H1 (cell line): ENCODE data around the gene CASP9. TPM values are rescaled to one million over a fixed set of nuclear protein-coding genes. Genes with fewer than 3 reads are reported as not detected.

Experiments used
- CTCF ChIA-PET: fragments of 300-600 bp; sonication (Branson Sonifier 250); formaldehyde crosslinking; loops from one replicate; lab custom pipeline; 2021; ENCODE audit not compliant: partially characterized antibody; lab: Charles Lee
- POLR2A ChIA-PET: fragments of 300-600 bp; sonication (Branson Sonifier 250); formaldehyde crosslinking; loops from one replicate; lab custom pipeline; 2021; ENCODE audit warnings: inconsistent platforms; ENCODE audit not compliant: partially characterized antibody; lab: Charles Lee
- DNase-seq, 2 experiments: peaks; one replicate each; pipeline versions ENCODE4 v3.0.0 to v3.0.0-alpha.2; 2010 to 2022; ENCODE audit warnings: low spot score in 2 of 2, low read depth in 1 of 2, mixed read lengths in 1 of 2
- FAIRE-seq: peaks from 2 replicates; lab custom pipeline; 2011; peaks lifted over from hg19 to GRCh38; lab: Jason Lieb, UNC
- H2AFZ ChIP-seq: 2 replicates; pipeline ENCODE4 v1.8.1; 2012; ENCODE audit warnings: low read length, inconsistent platforms
- H2AK5ac ChIP-seq: 2 replicates; pipeline ENCODE4 v1.6.1; 2013; ENCODE audit warnings: low read depth, low read length
- H2BK120ac ChIP-seq: replicated peaks from 2 replicates; pipeline ENCODE3; 2013; ENCODE audit warnings: low read depth, low read length, inconsistent platforms
- H2BK12ac ChIP-seq: 2 replicates; pipeline ENCODE4 v1.6.1; 2013; ENCODE audit warnings: low read depth, low read length
- H2BK15ac ChIP-seq: 2 replicates; pipeline ENCODE4 v1.6.1; 2013; ENCODE audit warnings: low read length
- H2BK20ac ChIP-seq: 2 replicates; pipeline ENCODE4 v1.6.1; 2013; ENCODE audit warnings: low read length
- H2BK5ac ChIP-seq: 2 replicates; pipeline ENCODE4 v1.6.1; 2013; ENCODE audit warnings: low read depth, low read length
- H3K14ac ChIP-seq: 2 replicates; pipeline ENCODE4 v1.6.1; 2013; ENCODE audit warnings: inconsistent platforms; ENCODE audit not compliant: insufficient read length
- H3K18ac ChIP-seq: 2 replicates; pipeline ENCODE4 v1.6.1; 2013; ENCODE audit warnings: low read length; ENCODE audit errors: extremely low read depth
- H3K23ac ChIP-seq: 2 replicates; pipeline ENCODE4 v1.6.1; 2013; ENCODE audit warnings: inconsistent platforms; ENCODE audit not compliant: insufficient read length
- H3K23me2 ChIP-seq: 2 replicates; pipeline ENCODE4 v1.6.1; 2013; ENCODE audit warnings: low read depth, low read length
- H3K27ac ChIP-seq: 2 replicates; pipeline ENCODE4 v1.6.1; 2011; ENCODE audit warnings: low read depth, low read length, inconsistent platforms
- H3K27me3 ChIP-seq, 4 experiments: replicated peaks in 1 of 4; 1 replicate in 1 of 4; 2 replicates in 3 of 4; pipeline versions ENCODE4 v1.6.1 to v1.8.1; 2011 to 2013; ENCODE audit warnings: low read length in 3 of 4, mild to moderate bottlenecking in 3 of 4, inconsistent platforms in 2 of 4, mixed read lengths in 2 of 4, moderate library complexity in 1 of 4; ENCODE audit not compliant: control insufficient read depth in 3 of 4, insufficient read depth in 3 of 4; ENCODE audit errors: extremely low read depth in 1 of 4
- H3K36me3 ChIP-seq, 4 experiments: 2 replicates each; pipeline versions ENCODE4 v1.6.1 to v1.8.1; 2011 to 2013; ENCODE audit warnings: mild to moderate bottlenecking in 4 of 4, low read length in 3 of 4, moderate library complexity in 2 of 4, control low read depth in 1 of 4, inconsistent platforms in 1 of 4; ENCODE audit not compliant: insufficient read depth in 4 of 4, control insufficient read depth in 2 of 4
- H3K4ac ChIP-seq: replicated peaks from 2 replicates; pipeline ENCODE3; 2013; ENCODE audit warnings: low read length, low read depth, mixed read lengths, inconsistent platforms; ENCODE audit not compliant: insufficient read length
- H3K4me1 ChIP-seq, 4 experiments: replicated peaks in 1 of 4; 1 replicate in 1 of 4; 2 replicates in 3 of 4; pipeline versions ENCODE4 v1.6.1 to v1.8.1; 2011 to 2013; ENCODE audit warnings: low read length in 3 of 4, inconsistent platforms in 2 of 4, mixed read lengths in 1 of 4; ENCODE audit not compliant: insufficient read depth in 4 of 4, control insufficient read depth in 3 of 4
- H3K4me2 ChIP-seq, 2 experiments: 2 replicates each; pipeline versions ENCODE4 v1.6.1 to v1.8.1; 2011 to 2013; ENCODE audit warnings: low read depth in 2 of 2, low read length in 2 of 2, control low read depth in 1 of 2, inconsistent platforms in 1 of 2, mild to moderate bottlenecking in 1 of 2; ENCODE audit not compliant: insufficient read depth in 1 of 2
- H3K4me3 ChIP-seq, 4 experiments: fragments of 200-600, 300-600 bp in 1 of 4; sonication (generic), shearing (Covaris generic), sonication (Bioruptor Twin) in 1 of 4; 2 replicates each; pipeline versions ENCODE4 v1.5.1 to v1.8.1; 2011 to 2016; ENCODE audit warnings: low read length in 4 of 4, low read depth in 3 of 4, control low read depth in 2 of 4, inconsistent platforms in 2 of 4, mild to moderate bottlenecking in 2 of 4, mixed read lengths in 1 of 4, moderate library complexity in 1 of 4; ENCODE audit not compliant: insufficient read depth in 2 of 4; ENCODE audit errors: extremely low read depth in 1 of 4
- H3K56ac ChIP-seq: replicated peaks from 2 replicates; pipeline ENCODE3; 2013; ENCODE audit warnings: low read depth, mild to moderate bottlenecking, mixed read lengths, low read length, inconsistent platforms; ENCODE audit not compliant: insufficient read length
- H3K79me1 ChIP-seq: 2 replicates; pipeline ENCODE4 v1.6.1; 2013; ENCODE audit warnings: low read depth, low read length, control low read depth
- H3K79me2 ChIP-seq, 2 experiments: 2 replicates each; pipeline versions ENCODE4 v1.6.1 to v1.8.1; 2012 to 2013; ENCODE audit warnings: low read length in 2 of 2, mild to moderate bottlenecking in 2 of 2, inconsistent platforms in 1 of 2; ENCODE audit not compliant: insufficient read depth in 2 of 2, control insufficient read depth in 1 of 2
- H3K9ac ChIP-seq, 4 experiments: replicated peaks in 1 of 4; 1 replicate in 1 of 4; 2 replicates in 3 of 4; pipeline versions ENCODE4 v1.6.1 to v1.8.1; 2011 to 2013; ENCODE audit warnings: low read depth in 3 of 4, low read length in 3 of 4, control low read depth in 2 of 4, mild to moderate bottlenecking in 2 of 4, moderate library complexity in 2 of 4, inconsistent platforms in 1 of 4; ENCODE audit errors: extremely low read depth in 1 of 4
- H3K9me3 ChIP-seq, 2 experiments: 2 replicates each; pipeline versions ENCODE4 v1.6.1 to v1.8.1; 2012 to 2013; ENCODE audit warnings: mild to moderate bottlenecking in 2 of 2, moderate library complexity in 2 of 2, control low read depth in 1 of 2, inconsistent platforms in 1 of 2, low read depth in 1 of 2, low read length in 1 of 2, mixed read lengths in 1 of 2; ENCODE audit not compliant: insufficient read depth in 2 of 2
- H4K20me1 ChIP-seq, 2 experiments: replicated peaks in 1 of 2; 2 replicates each; pipeline versions ENCODE3 to v1.8.1; 2011 to 2013; ENCODE audit warnings: inconsistent platforms in 2 of 2, low read length in 2 of 2, mild to moderate bottlenecking in 1 of 2; ENCODE audit not compliant: insufficient read depth in 2 of 2, control insufficient read depth in 1 of 2
- H4K5ac ChIP-seq: 2 replicates; pipeline ENCODE4 v1.6.1; 2013; ENCODE audit warnings: low read length, low read depth, mixed read lengths, inconsistent platforms; ENCODE audit not compliant: insufficient read length
- H4K8ac ChIP-seq: 2 replicates; pipeline ENCODE4 v1.8.0; 2013; ENCODE audit warnings: mild to moderate bottlenecking, moderate library complexity, low read length, inconsistent platforms; ENCODE audit not compliant: insufficient read depth; ENCODE audit errors: extremely low read depth
- H4K91ac ChIP-seq: replicated peaks from 2 replicates; pipeline ENCODE3; 2013; ENCODE audit warnings: low read length, mixed read lengths, inconsistent platforms; ENCODE audit not compliant: insufficient read length
- SP2 ChIP-seq: IDR thresholded peaks from 2 replicates; pipeline ENCODE4 v1.6.1; 2012; ENCODE audit warnings: mild to moderate bottlenecking, low read length, inconsistent platforms
- SP4 ChIP-seq: IDR thresholded peaks from 2 replicates; pipeline ENCODE4 v1.6.1; 2012; ENCODE audit warnings: low read length, inconsistent platforms
- SUZ12 ChIP-seq: fragments of 200-600 bp; sonication (generic); IDR thresholded peaks from 2 replicates; pipeline ENCODE4 v1.6.1; 2012; ENCODE audit warnings: mild to moderate bottlenecking, inconsistent platforms, low read length, moderate library complexity, mixed read lengths
- TBP ChIP-seq: IDR thresholded peaks from 2 replicates; pipeline ENCODE4 v1.6.1; 2011; ENCODE audit warnings: low read depth, low read length, improper control_type of control experiment
- TCF12 ChIP-seq: IDR thresholded peaks from 2 replicates; pipeline ENCODE4 v1.6.1; 2011; ENCODE audit warnings: low read depth, mild to moderate bottlenecking, low read length
- WGBS, 2 experiments: shearing (Covaris generic) in 1 of 2; methylation state at CpG; one replicate each; pipeline versions ENCODE4 v1.1.6 to v1.1.7; 2013 to 2015; ENCODE audit warnings: low lambda C conversion rate in 2 of 2, mixed read lengths in 2 of 2, inconsistent platforms in 1 of 2, low coverage in 1 of 2, missing lambda C conversion rate in 1 of 2; ENCODE audit not compliant: insufficient replicate concordance in 2 of 2, insufficient coverage in 1 of 2, insufficient read length in 1 of 2; ENCODE audit errors: extremely low coverage in 1 of 2, missing lambda C conversion rate in 1 of 2; 5-methylcytosine and 5-hydroxymethylcytosine counted together
- polyA plus RNA-seq, 7 experiments: library from polyadenylated mRNA; depleted of rRNA in 3 of 7; stranded (reverse) in 5 of 7; unstranded in 2 of 7; fragments of >200 nt in 5 of 7; fragments of 200-250 nt in 2 of 7; gene quantifications; 1 replicate in 5 of 7; 2 replicates in 1 of 7; 4 replicates in 1 of 7; pipeline versions ENCODE4 v1.2.1 to v1.2.3, GENCODE V29; 2011 to 2013; ENCODE audit warnings: missing spikeins in 2 of 7, mixed read lengths in 2 of 7
- total RNA-seq: library from RNA; stranded (reverse); fragmentation: NEBNext Ultra II Directional; extraction: Animal tissue kit (Norgen Biotek cat#: 25700); gene quantifications from 2 replicates; pipeline ENCODE4 v1.2.1, GENCODE V29; 2021

Gene CASP9
- total and polyA plus RNA-seq, 2 of the 8 experiments (the other 6 are each of a cell fraction or from before 2014, with no cell fraction given), result 14.8 to 36.3 TPM

GRCh38 chr1:15451014-15451722, 72.8 kb downstream of the CASP9 start:
- no peak for FAIRE-seq
- Histone ChIP-seq H3K56ac (no peak overlapping the region), H3K4me1 (no peaks in the 10 kb centered on the region), H4K20me1 (no peaks in the 10 kb centered on the region), H2BK15ac (no peak overlapping the region), H3K27me3 (no peaks in the 10 kb centered on the region), H2BK12ac (no peak overlapping the region), H3K23me2 (no peaks in the 10 kb centered on the region), H4K91ac (no peak overlapping the region), H3K14ac (no peak overlapping the region), H4K8ac (no peak overlapping the region), H3K9ac (no peak overlapping the region), H3K4me3 (no peak overlapping the region), H2BK5ac (no peak overlapping the region), H3K36me3 (no peaks in the 10 kb centered on the region), H3K9me3 (no peaks in the 10 kb centered on the region), H2BK20ac (no peak overlapping the region), H3K27ac (no peak overlapping the region), H2BK120ac (no peak overlapping the region), H3K18ac (no peak overlapping the region), H3K4ac (no peak overlapping the region), H2AFZ (no peak overlapping the region), H3K23ac (no peak overlapping the region), H4K5ac (no peak overlapping the region), H3K79me2 (no peaks in the 10 kb centered on the region), H3K79me1 (no peaks in the 10 kb centered on the region), H2AK5ac (no peak overlapping the region), H3K4me2 (no peak overlapping the region)
- WGBS, 2 experiments, result 93% methylated on average over 6 of the region's 6 CpGs; no CpG with 5 or more reads in 1 of the 2 experiments
- no peak for DNase-seq
- POLR2A ChIA-PET, result no interaction called here
- CTCF ChIA-PET, result no interaction called here
- TF ChIP-seq TCF12 (no peak), SP2 (no peak), SP4 (no peak), SUZ12 (no peak), TBP (no peak)
